Umbilical cord (tissue), 2 donors: ENCODE data around the gene CDC42BPG. TPM values are rescaled to one million over a fixed set of nuclear protein-coding genes. Genes with fewer than 3 reads are reported as not detected.
"Not testable (repeated sequence)": the region's sequence is repeated elsewhere in the genome, so short reads cannot be mapped to it uniquely, and the experiment has no call there.

ENCODE experiments used
- DNase-seq: peaks from one replicate; pipeline ENCODE4 v3.0.0-alpha.2; 2015; ENCODE audit warnings: low spot score
- total RNA-seq: library from RNA; depleted of rRNA; stranded (reverse); fragments of >200 nt; gene quantifications from one replicate; pipeline ENCODE4 v1.2.3, GENCODE V29; 2014; ENCODE audit warnings: low replicate concordance; ENCODE audit not compliant: insufficient read depth

Gene CDC42BPG
- total RNA-seq, 1 donor from 2014 or later: 0.96 TPM

- DNase-seq: no peak
Measured at GRCh38 chr11:64836448-64837072, 7.9 kb downstream of the CDC42BPG start.

DNA sequence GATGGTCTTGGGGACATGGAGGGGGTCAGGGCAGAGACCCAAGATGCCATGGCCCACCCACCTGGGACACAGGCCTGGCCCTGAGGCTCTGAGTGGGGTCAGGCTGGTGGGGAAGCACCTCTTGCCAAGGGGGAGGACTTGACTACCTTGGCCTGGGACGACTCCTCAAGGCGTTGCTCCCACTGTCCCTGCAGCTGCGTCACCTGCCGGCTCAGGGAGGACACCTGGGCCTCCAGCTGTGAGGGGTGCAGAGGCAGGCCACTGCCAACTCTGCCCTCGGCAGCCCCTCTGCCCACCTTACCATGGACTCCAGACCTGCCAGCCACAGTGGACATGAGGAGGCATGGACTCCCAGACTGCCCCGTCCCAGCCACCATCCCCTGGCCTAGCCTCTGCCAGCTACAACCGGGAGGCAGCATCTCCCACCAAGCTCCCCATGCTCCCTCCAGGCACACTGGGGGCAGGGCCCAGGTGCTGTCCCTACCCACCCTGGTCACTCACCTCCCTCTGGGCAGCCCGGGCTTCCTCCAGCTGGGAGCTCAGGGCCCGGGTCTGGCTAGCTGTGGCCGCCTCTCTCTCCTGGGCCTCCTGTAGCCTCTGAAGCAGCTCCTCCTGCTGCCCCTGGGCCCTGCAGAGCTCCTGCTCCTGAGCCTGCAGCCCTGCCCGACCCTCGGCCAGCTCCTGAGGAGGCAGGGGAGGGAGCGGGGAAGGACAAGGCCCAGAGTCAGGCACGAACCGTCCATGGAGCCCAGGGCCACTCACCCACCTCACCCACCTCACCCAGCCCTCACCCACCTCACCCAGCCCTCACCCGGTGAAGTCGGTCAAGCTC, 8.6 kb downstream of the CDC42BPG start:
- DNase-seq: no peak

DNA sequence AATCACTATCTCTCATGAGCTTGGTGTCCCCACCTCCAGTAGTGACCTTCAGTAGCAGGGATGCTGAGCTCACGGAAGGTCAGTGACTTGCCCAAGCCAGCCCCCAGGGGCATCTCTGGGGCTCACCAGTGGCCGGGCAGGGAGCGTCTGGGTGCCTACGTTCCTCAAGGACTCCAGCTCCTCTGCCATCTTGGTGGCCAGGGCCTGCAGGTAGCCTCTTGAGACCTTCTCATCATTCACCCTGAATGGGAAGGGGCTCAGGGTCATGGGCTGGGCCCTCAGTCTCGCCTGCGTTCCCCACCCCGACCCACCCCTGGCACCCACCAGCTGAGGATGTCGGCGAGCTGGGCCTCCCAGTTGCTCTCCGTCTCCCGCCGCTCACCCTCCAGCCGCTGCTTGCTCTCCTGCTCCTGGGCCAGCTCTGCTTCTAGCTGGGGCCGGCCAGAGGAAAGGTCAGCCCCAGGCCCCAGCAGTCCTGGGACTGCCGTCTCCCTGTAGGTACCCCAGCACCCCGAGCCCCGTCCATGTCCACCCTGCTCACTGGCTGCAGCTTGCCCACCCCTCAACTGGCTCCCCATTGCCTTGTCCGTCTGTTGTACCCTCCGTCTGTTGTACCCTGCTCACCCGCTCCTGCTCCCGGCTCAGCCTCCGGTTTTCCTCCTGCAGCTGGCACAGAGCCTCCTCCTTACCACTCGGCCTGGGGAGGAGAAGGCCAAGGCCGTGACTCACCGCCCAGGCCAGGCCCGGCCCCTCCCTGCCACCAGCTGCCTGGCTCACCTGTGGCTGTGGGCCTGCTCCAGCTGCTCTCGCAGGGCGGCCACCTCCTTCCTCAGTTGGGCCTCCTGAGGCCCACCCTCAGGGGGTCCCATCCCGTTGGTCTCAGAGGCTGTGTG, 9.5 kb downstream of the CDC42BPG start:
- no peak for DNase-seq

- no peak for DNase-seq
Measured at GRCh38 chr11:64834031-64834722, 10.3 kb downstream of the CDC42BPG start.

- DNase-seq: no peak
Measured at GRCh38 chr11:64833509-64833908, 10.9 kb downstream of the CDC42BPG start.

DNA sequence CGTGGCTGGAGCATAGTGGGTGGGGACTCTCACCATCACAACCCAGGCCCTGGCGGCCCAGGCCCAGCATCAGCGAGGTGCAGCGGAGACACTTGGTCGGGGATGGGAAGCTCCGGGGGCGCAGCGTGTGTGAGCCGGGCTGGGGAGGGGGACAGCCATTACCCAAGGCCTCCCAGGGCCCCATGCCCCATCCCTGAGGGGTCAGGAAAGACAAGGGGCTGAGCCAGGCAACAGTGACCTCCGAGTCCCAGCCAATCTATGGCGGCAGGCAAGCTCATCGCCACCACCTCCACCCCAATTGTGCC, 11.3 kb downstream of the CDC42BPG start:
- no peak for DNase-seq

DNA sequence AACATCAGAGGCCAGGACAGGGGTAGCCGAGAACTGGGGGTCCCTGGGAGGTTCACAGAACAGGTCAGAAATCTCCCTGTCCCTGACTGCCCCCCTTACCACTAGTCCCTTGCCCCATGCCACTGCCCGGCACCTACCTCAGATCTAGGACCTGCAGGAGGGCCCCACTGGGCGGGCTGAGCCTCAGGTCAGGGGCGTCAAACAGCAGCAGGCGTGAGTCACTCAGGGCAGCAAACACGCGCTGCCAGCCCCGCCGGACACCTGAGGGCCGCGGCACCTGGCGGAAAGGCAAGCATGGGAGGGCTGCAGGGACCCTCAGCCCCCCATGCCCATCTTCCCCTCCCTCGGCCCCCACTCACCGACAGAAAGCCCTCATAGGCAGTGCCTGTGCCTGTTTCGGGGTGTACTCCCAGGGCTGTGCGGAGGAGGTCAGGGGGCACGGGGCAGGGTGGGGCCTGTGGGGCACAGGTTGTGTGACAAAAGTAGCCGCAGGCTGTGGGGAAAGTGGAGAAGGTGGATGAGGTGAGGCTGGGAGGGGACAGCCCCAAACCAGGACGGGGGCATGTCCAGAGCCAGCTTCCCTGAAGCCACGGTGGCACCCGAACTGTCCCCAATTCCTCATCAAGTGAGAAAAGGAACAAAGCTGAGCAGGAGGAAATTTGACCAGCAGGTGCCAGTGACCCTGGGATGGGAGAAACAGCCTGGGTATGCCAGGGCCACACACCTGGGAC, 11.8 kb downstream of the CDC42BPG start:
- no peak for DNase-seq

- no peak for DNase-seq
Measured at GRCh38 chr11:64831411-64831891, 13.0 kb downstream of the CDC42BPG start.

- DNase-seq: no peak
Measured at GRCh38 chr11:64829536-64830251, 14.8 kb downstream of the CDC42BPG start.

DNA sequence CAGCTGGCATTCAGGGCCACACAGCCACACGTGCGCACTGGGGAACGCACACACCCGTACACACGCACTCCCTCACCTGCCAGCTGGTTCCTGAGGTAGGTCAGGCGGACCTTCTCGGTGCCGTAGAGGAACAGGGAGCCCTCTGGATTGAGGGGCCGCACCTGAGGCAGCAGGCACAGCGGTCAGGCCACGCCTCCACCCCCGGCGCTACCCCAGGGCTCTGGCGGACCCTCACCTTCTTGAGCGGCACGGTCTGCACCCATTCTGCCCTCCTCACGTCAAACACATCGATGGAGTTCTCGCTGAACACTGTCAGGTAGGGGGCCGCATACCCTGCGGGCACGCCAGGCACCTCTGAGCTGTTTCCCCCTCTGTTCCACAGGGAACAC, 17.0 kb downstream of the CDC42BPG start:
- DNase-seq: no peak

- no peak for DNase-seq
Measured at GRCh38 chr11:64826578-64827450, 17.6 kb downstream of the CDC42BPG start.

GRCh38 chr11:64826062-64826461, 18.4 kb downstream of the CDC42BPG start:
- no peak for DNase-seq

DNA sequence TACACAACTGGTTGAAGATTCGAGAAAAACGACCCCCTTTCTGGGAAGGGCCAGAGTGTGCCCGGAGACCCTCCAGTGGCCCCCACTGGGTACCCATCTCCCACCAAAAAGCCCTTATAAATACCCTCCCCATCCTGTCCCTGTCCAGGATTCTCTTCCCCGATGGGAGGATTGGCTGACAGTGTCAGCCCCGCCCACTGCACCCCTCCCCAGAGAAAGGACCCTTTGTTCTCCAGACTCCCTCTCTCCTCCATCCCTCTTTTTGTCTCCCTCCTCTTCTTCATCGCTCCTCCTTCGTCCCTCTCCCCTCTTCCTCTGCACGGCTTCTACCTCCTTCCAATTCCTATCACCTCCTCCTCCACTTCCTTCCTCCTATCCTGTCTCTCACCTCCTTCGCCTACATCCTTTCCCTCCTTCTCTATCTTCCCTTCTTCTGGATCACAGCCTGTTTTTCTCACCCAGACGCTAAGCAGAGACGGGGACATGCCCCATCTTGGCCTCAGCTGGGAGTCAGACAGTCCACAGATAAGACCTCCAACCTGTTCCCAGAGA, 20.8 kb downstream of the CDC42BPG start:
- DNase-seq: no peak

DNA sequence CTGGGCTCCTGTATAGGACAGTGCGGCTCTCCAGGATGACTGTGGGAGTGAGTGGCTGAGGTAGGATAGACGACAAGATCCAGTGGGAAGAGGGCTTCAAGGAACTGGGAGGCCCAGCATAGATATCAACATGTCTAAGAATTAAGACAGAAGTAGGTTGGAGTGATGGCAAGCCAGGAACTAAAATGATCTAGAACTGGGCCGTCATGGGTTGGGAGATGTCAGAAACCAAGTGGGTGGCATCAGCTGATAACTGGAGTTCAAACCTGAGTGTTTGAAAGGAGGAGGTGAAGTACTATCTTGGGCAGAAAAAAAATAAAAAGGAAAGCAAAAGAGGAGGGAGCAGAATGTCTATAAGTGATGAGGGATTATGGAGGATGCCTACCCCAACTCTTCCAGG, 27.0 kb downstream of the CDC42BPG start:
- no peak for DNase-seq

DNA sequence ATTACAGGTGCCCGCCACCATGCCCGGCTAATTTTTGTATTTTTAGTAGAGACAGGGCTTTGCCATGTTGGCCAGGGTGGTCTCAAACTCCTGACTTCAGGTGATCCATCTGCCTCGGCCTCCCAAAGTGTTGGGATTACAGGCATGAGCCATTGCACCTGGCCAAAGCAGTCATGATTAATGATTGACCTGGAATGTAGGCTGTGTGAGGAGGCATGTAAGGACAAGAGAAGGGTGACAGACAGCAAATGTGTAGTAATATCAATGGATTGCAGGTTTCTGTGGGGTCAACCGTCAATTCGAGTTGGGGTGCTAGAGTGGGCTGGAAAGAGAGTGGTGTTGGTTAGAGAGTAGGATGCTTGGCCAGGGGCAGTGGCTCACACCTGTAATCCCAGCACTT, 29.0 kb downstream of the CDC42BPG start:
- not testable (repeated sequence) for DNase-seq

GRCh38 chr11:64814712-64815187, 29.7 kb downstream of the CDC42BPG start:
- no peak for DNase-seq

- DNase-seq: no peak
Measured at GRCh38 chr11:64813826-64814225, 30.6 kb downstream of the CDC42BPG start.

DNA sequence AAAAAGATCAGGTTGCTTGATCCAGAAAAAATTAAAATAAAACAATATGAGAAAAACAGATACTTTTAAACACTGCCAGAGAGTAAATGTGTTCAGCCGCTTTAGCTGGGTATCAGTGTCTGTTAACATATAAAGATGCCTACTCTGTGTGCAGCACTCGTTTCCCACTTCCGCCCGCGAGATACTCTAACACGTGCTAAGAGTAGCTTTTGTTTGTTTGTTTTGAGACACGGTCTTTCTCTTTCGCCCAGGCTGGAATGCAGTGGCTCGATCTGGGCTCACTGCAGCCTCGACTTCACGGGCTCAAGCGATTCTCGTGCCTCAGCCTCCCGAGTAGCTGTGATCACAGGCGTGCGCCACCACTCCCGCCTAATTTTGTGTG, 33.6 kb downstream of the CDC42BPG start:
- DNase-seq: no peak
